NCI-H69 (cell line): ENCODE data around the gene PPIF.

Source experiments
- DNase-seq: peaks from one replicate; lab custom pipeline; 2025; lab: John Stamatoyannopoulos, UW

The PPIF gene

GRCh38 chr10:79402951-79403350, 55.7 kb downstream of the PPIF start:
- no peak for DNase-seq

- DNase-seq = no peak
These were observed 56.4 kb downstream of the PPIF start for GRCh38 chr10:79403441-79404230.

GRCh38 chr10:79404231-79404609, 57.0 kb downstream of the PPIF start:
- no peak for DNase-seq

GRCh38 chr10:79404690-79405131, 57.4 kb downstream of the PPIF start:
- no peak for DNase-seq
